GM18517 (cell line): ENCODE results near the gene COPE.

Experiments used
- ATAC-seq: cut with Tn5 transposase; IDR thresholded peaks from one replicate; pipeline ENCODE4 v1.9.1; 2021; ENCODE audit warnings: mild to moderate bottlenecking, moderate library complexity; ENCODE audit not compliant: unreplicated experiment

COPE gene

GRCh38 chr19:18868380-18869022 is 50.7 kb downstream of the COPE start:
- no peak for ATAC-seq

- no peak for ATAC-seq
Observed at GRCh38 chr19:18867751-18868150, 51.4 kb downstream of the COPE start.

- no peak for ATAC-seq
Observed at GRCh38 chr19:18867199-18867598, 52.0 kb downstream of the COPE start.

- ATAC-seq: no peak
Observed at GRCh38 chr19:18866800-18867123, 52.4 kb downstream of the COPE start.

- no peak for ATAC-seq
Observed at GRCh38 chr19:18865973-18866799, 53.0 kb downstream of the COPE start.

GRCh38 chr19:18865106-18865972 is 53.8 kb downstream of the COPE start:
- no peak for ATAC-seq

- ATAC-seq: no peak
Observed at GRCh38 chr19:18863843-18864362, 55.3 kb downstream of the COPE start.

GRCh38 chr19:18862976-18863842 is 56.0 kb downstream of the COPE start:
- ATAC-seq: no peak

- no peak for ATAC-seq
Observed at GRCh38 chr19:18861917-18862316, 57.3 kb downstream of the COPE start.

- ATAC-seq: no peak
Observed at GRCh38 chr19:18861235-18861634, 58.0 kb downstream of the COPE start.

- ATAC-seq: no peak
Observed at GRCh38 chr19:18860725-18861124, 58.5 kb downstream of the COPE start.

GRCh38 chr19:18860302-18860700 is 58.9 kb downstream of the COPE start:
- no peak for ATAC-seq

GRCh38 chr19:18859676-18860301 is 59.4 kb downstream of the COPE start:
- no peak for ATAC-seq

GRCh38 chr19:18858906-18859646 is 60.1 kb downstream of the COPE start:
- no peak for ATAC-seq

- ATAC-seq: no peak
Observed at GRCh38 chr19:18857223-18857622, 62.0 kb downstream of the COPE start.

- no peak for ATAC-seq
Observed at GRCh38 chr19:18856385-18857126, 62.6 kb downstream of the COPE start.

GRCh38 chr19:18855647-18856384 is 63.4 kb downstream of the COPE start:
- ATAC-seq: no peak

GRCh38 chr19:18854982-18855381 is 64.2 kb downstream of the COPE start:
- no peak for ATAC-seq
